Measurements from ENCODE around the gene BATF3.

Gene BATF3

DNA sequence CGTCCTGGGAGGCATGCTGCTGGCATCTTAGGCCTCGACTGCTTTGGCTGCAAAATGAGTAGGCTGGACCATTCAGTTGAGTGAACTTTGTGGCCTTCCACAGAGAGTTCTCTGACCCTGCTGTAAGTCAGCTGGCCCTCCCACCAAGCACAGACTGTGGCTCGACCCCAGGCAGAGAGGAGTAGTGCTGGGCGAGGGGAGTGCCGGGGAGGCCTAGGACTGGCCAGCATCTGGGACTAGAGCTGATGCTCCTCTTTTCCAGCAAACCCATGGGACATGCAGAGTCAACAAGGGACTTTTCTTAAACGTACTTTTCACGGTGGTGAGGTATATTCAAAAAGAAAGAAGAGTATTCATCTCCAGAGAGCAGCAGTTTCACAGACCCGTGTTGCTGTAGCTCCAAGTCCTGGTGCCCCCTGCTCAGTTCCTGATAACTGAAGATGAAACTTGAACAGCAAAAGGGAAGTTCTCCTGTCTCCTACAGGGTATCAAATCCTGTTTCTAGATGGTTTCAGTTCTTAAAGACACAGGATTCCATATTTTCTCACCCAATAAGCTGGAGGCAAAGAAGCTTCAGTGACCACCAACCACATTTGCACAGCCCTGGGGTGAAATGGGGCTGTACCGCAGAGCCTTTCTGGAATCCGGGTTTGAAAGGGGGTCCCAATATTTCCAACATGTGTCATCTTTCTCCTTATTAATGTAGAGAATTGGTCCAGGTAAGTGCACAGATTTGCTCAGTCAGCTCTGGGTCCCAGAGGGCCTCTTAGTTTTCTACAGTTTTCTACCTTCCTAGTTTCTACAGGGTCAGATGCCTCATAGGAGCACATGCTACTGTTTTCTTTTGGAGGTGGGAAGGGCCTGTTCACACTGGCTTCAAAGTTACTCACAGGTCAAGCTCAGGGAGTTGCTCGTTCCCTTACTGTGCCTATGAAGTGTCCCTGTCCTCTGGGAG, 20.9 kb downstream of the BATF3 start:
- DNase-seq (ENCODE audit: low spot score) = no peak
- POLR2A ChIA-PET (ENCODE audit: low non-redundant PET) = no interaction called here
- H3K27ac ChIP-seq = no peak overlapping the region
- TF ChIP-seq, protein P1, sequence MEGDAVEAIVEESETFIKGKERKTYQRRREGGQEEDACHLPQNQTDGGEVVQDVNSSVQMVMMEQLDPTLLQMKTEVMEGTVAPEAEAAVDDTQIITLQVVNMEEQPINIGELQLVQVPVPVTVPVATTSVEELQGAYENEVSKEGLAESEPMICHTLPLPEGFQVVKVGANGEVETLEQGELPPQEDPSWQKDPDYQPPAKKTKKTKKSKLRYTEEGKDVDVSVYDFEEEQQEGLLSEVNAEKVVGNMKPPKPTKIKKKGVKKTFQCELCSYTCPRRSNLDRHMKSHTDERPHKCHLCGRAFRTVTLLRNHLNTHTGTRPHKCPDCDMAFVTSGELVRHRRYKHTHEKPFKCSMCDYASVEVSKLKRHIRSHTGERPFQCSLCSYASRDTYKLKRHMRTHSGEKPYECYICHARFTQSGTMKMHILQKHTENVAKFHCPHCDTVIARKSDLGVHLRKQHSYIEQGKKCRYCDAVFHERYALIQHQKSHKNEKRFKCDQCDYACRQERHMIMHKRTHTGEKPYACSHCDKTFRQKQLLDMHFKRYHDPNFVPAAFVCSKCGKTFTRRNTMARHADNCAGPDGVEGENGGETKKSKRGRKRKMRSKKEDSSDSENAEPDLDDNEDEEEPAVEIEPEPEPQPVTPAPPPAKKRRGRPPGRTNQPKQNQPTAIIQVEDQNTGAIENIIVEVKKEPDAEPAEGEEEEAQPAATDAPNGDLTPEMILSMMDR (conservative IDR thresholded peaks at IDR 0.05; ENCODE audit: low read depth) = no peak
- CTCF ChIA-PET = no interaction called here

DNA sequence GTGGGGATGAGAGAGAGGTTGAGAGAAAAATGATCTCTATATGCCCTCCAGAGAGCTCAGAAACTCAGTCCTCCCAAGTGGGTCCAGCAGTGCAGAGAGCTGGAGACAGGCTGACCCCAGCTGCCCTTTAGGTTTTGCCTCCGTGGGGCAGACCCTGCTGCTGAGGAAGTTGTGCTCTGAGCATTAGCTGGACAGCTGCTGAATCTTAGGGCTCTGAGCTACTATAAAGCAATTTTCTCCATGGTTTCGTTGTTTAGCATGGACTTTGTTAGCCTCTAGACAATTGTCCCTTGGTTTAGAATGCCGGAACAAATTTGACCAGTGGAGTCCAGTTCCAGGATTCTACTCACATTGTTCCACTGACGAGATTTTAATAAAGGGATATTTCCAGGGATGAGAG, 22.1 kb downstream of the BATF3 start:
- ChIA-PET POLR2A (ENCODE audit: low non-redundant PET) (no interaction called here), CTCF (interaction anchor here (0.7 to 1.3 kb wide), 2 partner anchors 13 to 607 kb away, joined by 3 to 6 read pairs; no protein-coding TSS in a partner anchor)
- TF ChIP-seq, protein P1 (conservative IDR thresholded peaks at IDR 0.05; ENCODE audit: low read depth) = no peak
- DNase-seq (ENCODE audit: low spot score) = no peak
- H3K27ac ChIP-seq = no peak overlapping the region

DNA sequence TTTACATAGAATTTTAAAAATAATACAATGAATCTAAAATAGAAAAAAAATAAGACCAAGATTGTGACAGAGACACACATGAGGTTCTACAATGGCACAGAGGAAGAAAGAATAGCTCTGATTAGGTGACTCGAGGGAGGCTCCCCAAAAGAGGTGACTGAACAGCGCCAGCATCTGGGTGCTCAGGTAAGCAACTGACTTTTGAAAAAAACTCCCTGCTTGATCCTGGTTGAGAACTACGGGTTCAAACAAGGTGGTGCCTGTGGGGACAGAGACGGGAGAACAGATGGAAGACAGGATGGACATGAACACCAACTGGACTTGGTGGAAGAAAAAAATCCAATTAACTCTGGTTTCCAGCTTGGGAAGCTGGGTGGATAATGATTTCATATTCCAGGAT, 22.5 kb downstream of the BATF3 start:
- no peak for DNase-seq (ENCODE audit: low spot score)
- no peak overlapping the region for H3K27ac ChIP-seq
- ChIA-PET POLR2A (ENCODE audit: low non-redundant PET) (no interaction called here), CTCF (interaction anchor here (0.7 to 1.3 kb wide), 2 partner anchors 12 to 607 kb away, joined by 3 to 6 read pairs; no protein-coding TSS in a partner anchor)
- TF ChIP-seq, protein P1 (conservative IDR thresholded peaks at IDR 0.05; ENCODE audit: low read depth) = no peak

DNA sequence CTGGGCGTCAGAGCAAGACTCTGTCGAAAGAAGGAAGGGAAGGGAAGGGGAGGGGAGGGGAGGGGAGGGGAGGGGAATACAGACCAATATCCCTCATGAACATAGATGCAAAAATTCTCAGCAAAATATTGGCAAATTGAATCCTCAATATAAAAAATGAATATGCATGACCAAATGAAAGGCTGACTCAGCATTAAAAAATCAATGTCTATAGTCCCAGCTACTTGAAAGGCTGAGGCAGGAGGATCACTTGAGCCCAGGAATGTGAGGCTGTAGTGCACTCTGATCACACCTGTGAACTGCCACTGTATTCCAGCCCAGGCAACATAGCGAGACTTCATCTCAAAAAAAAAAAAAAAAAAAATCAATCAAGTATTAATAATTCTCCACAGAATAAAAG, 24.0 kb downstream of the BATF3 start:
- POLR2A ChIA-PET (ENCODE audit: low non-redundant PET) = no interaction called here
- TF ChIP-seq, protein P1 (conservative IDR thresholded peaks at IDR 0.05; ENCODE audit: low read depth) = no peak
- H3K27ac ChIP-seq = no peak overlapping the region
- CTCF ChIA-PET = interaction anchor here (0.7 kb wide), 3 partner anchors 73 to 140 kb away, joined by 4 to 7 read pairs (median 4); no protein-coding TSS in a partner anchor
- no peak for DNase-seq (ENCODE audit: low spot score)

DNA sequence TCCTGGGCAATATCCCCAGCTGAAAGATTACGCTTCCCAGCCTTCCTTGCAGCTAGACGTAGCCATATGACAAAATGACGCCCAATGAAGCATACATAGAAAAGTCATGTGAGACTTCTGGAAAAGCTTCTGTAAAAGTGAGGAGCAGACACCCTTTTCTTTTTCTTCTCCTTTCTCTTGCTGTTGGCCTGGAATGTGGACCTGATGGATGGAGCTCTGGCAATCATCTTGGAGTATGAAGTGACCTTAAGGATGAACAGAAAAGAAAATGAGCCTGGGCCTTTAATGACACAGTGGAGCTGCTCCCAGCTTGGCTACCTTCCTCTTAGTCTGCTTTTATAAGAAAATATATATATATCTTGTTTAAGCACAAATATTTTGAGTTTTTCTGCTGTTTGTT, 24.8 kb downstream of the BATF3 start:
- ChIA-PET POLR2A (ENCODE audit: low non-redundant PET) (no interaction called here), CTCF (no interaction called here)

DNA sequence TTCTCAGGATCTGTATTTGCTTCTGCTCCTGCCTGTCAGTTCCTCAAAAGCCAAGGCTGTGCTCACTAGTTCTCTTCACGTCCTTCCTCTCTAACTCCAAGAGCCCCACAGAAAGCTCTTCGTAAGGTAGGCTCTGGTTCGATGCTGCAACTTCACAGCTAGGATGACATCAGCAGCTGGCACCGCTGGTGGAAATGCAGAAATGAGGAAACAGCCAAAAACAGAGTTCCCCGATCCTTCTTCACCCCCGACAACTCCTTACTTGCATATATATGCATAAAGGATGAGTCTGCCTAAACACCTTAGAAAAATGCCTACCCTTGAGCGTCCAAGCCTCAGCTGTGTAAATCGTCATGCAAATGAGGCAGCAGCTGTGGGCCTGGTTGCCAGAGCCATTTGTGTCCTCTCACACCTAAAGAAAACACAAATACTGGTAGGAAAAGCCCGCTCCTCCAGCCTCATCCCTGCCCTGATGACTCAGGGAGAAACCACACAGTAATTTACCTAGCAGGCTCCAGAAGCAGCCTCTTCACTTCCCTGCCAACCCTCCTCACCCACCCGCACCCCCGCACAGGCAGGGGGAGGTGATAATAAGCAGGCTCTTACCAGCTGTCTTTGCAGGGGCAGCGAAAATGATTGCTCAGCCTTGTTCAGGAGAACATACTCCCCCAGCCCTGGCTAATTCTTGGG, 28.2 kb downstream of the BATF3 start:
- CTCF ChIA-PET = interaction anchor here (0.6 to 1.2 kb wide), 2 partner anchors 28 to 392 kb away, joined by 3 read pairs; partner anchors contain the start of gene BATF3
- TF ChIP-seq, protein P1 (conservative IDR thresholded peaks at IDR 0.05; ENCODE audit: low read depth) = no peak
- peak; percentile 65 for DNase-seq (ENCODE audit: low spot score)
- POLR2A ChIA-PET (ENCODE audit: low non-redundant PET) = no interaction called here
- peak overlapping the region; percentile 47 for H3K27ac ChIP-seq

More for the DNA sequence above, 24.8 kb downstream of the BATF3 start:
- no peak overlapping the region for H3K27ac ChIP-seq
- no peak for DNase-seq (ENCODE audit: low spot score)
- TF ChIP-seq, protein P1 (conservative IDR thresholded peaks at IDR 0.05; ENCODE audit: low read depth) = no peak
